Panc1 (cell line): ENCODE results near the gene PDZRN4. TPM values are rescaled to one million over a fixed set of nuclear protein-coding genes. Genes with fewer than 3 reads are reported as not detected.
"Not testable (repeated sequence)": the region's sequence is repeated elsewhere in the genome, so short reads cannot be mapped to it uniquely, and the experiment has no call there.

ENCODE experiments used
- ATAC-seq: fragments of 200-7000 bp; cut with Tn5 transposase; 2 replicates; pipeline ENCODE4 v1.9.1; 2020; ENCODE audit warnings: mild to moderate bottlenecking, moderate library complexity
- BruUV-seq: library from RNA; stranded (reverse); fragments of 400-500 nt; replicated peaks from 2 replicates; lab custom pipeline; 2021; lab: Mats Ljungman, UMichigan
- CTCF ChIA-PET: fragments of 300-600 bp; sonication (Branson Sonifier 250); formaldehyde crosslinking; loops from one replicate; lab custom pipeline; 2022; ENCODE audit warnings: antibody characterized with exemption; lab: Charles Lee
- POLR2A ChIA-PET: fragments of 300-600 bp; sonication (Branson Sonifier 250); formaldehyde crosslinking; loops from one replicate; lab custom pipeline; 2022; ENCODE audit warnings: antibody characterized with exemption; lab: Charles Lee
- DNase-seq: peaks from one replicate; pipeline ENCODE4 v3.0.0-alpha.2; 2010; ENCODE audit warnings: low read depth, low spot score
- H3K27ac ChIP-seq: 2 replicates; pipeline ENCODE4 v1.5.1; 2011; ENCODE audit warnings: mild to moderate bottlenecking, low read length, inconsistent platforms
- H3K27me3 ChIP-seq: fragments of 200-500 bp; sonication (Bioruptor generic); 2 replicates; pipeline ENCODE4 v1.6.0; 2014; ENCODE audit warnings: low read length, inconsistent platforms; ENCODE audit not compliant: control insufficient read depth, insufficient read depth
- H3K36me3 ChIP-seq: fragments of 200-500 bp; sonication (Bioruptor generic); 2 replicates; pipeline ENCODE4 v1.5.1; 2014; ENCODE audit warnings: inconsistent platforms, mild to moderate bottlenecking, low read length, moderate library complexity; ENCODE audit not compliant: control insufficient read depth, insufficient read depth
- H3K4me1 ChIP-seq: 2 replicates; pipeline ENCODE4 v1.5.1; 2011; ENCODE audit warnings: inconsistent platforms, mild to moderate bottlenecking, low read length, moderate library complexity; ENCODE audit not compliant: control insufficient read depth, insufficient read depth
- H3K4me3 ChIP-seq, 2 experiments: 2 replicates each; pipeline ENCODE4 v1.5.1; 2011 to 2012; ENCODE audit warnings: low read depth in 2 of 2, low read length in 2 of 2, mild to moderate bottlenecking in 2 of 2, inconsistent platforms in 1 of 2, moderate library complexity in 1 of 2
- H3K9me3 ChIP-seq: fragments of 200-500 bp; sonication (Bioruptor generic); 2 replicates; pipeline ENCODE4 v1.5.1; 2014; ENCODE audit warnings: low read depth, mild to moderate bottlenecking, inconsistent platforms, low read length, moderate library complexity; ENCODE audit not compliant: control insufficient read depth, insufficient read depth
- CTCF ChIP-seq: fragments of 450-650 bp; IDR thresholded peaks from 2 replicates; pipeline ENCODE4 v1.5.1; 2017; ENCODE audit warnings: mild to moderate bottlenecking
- POLR2AphosphoS5 ChIP-seq: IDR thresholded peaks from 2 replicates; pipeline ENCODE4 v1.6.1; 2012; ENCODE audit warnings: mild to moderate bottlenecking, low read depth, low read length, moderate library complexity
- REST ChIP-seq, 2 experiments: IDR thresholded peaks; 2 replicates each; pipeline ENCODE4 v1.6.1; 2011 to 2012; ENCODE audit warnings: low read depth in 2 of 2, control low read depth in 1 of 2, low read length in 1 of 2, mild to moderate bottlenecking in 1 of 2, moderate library complexity in 1 of 2; ENCODE audit not compliant: insufficient read depth in 1 of 2
- SIN3A ChIP-seq: IDR thresholded peaks from 2 replicates; pipeline ENCODE4 v1.6.1; 2012; ENCODE audit warnings: low read depth, mild to moderate bottlenecking, low read length, moderate library complexity, borderline replicate concordance; ENCODE audit not compliant: insufficient read depth
- TCF7L2 ChIP-seq: IDR thresholded peaks from 2 replicates; pipeline ENCODE4 v1.6.1; 2011; ENCODE audit warnings: mild to moderate bottlenecking, low read depth, low read length, inconsistent platforms
- in situ Hi-C: cut with HindIII; loops from 2 replicates; pipeline ENCODE4 v1.10.0; 2016; ENCODE audit warnings: low sequenced_read_pairs, low pct_unique_long_range_greater_than_20kb
- intact Hi-C: fragments of 100-400 bp; cut with micrococcal nuclease; formaldehyde crosslinking; loops from one replicate; pipeline ENCODE4 v1.10.0; 2022; ENCODE audit not compliant: unreplicated experiment
- total RNA-seq: library from RNA; stranded (reverse); gene quantifications from one replicate; pipeline ENCODE4 v1.2.1, GENCODE V29; 2021; ENCODE audit not compliant: unreplicated experiment

Gene PDZRN4
- total RNA-seq, 1 experiment from 2014 or later = not detected

GRCh38 chr12:41277946-41278267 is 89.8 kb downstream of the PDZRN4 start:
- Histone ChIP-seq H3K27me3 (no peaks in the 10 kb centered on the region), H3K36me3 (no peaks in the 10 kb centered on the region), H3K4me3 (no peak overlapping the region), H3K27ac (no peak overlapping the region), H3K9me3 (no peaks in the 10 kb centered on the region), H3K4me1 (no peaks in the 10 kb centered on the region)
- DNase-seq = no peak
- no peak for ATAC-seq
- intact Hi-C loops = loop anchor here (2.0 kb wide), 1 partner anchor 745 kb away; no protein-coding TSS in a partner anchor
- no peak for TF ChIP-seq CTCF
- TF ChIP-seq REST (IDR thresholded peaks at IDR 0.05; ENCODE audit: insufficient read depth in 1 of 2, low read depth in 2 of 2, low read length in 1 of 2) = no peak
- TF ChIP-seq TCF7L2 = no peak
- no peak for TF ChIP-seq SIN3A
- no peak for TF ChIP-seq POLR2AphosphoS5
- in situ Hi-C loops = no loop called here
- ChIA-PET CTCF (interaction anchor here (0.5 to 1.8 kb wide), 2 partner anchors 318 to 746 kb away, joined by 3 to 14 read pairs; no protein-coding TSS in a partner anchor), POLR2A (no interaction called here)
- no TSS peak for BruUV-seq

GRCh38 chr12:41280341-41281095 is 92.4 kb downstream of the PDZRN4 start:
- ATAC-seq, in situ Hi-C loops, H3K36me3 ChIP-seq, POLR2A ChIA-PET, H3K9me3 ChIP-seq, intact Hi-C loops, BruUV-seq, CTCF ChIA-PET, H3K4me1 ChIP-seq, H3K27me3 ChIP-seq, H3K4me3 ChIP-seq, DNase-seq, H3K27ac ChIP-seq: not testable (repeated sequence)

- H3K36me3 ChIP-seq, H3K4me3 ChIP-seq, BruUV-seq, H3K9me3 ChIP-seq, H3K27ac ChIP-seq, H3K27me3 ChIP-seq, POLR2A ChIA-PET, ATAC-seq, CTCF ChIA-PET, DNase-seq, H3K4me1 ChIP-seq, intact Hi-C loops, in situ Hi-C loops: not testable (repeated sequence)
Observed at GRCh38 chr12:41285470-41285869, 97.3 kb downstream of the PDZRN4 start.
